Measurements from ENCODE around the gene TJP2. TPM values are rescaled to one million over a fixed set of nuclear protein-coding genes. Genes with fewer than 3 reads are reported as not detected.

The TJP2 gene
- total RNA-seq, 4 donors from 2014 or later = 101 to 301 (median 152) TPM

DNA sequence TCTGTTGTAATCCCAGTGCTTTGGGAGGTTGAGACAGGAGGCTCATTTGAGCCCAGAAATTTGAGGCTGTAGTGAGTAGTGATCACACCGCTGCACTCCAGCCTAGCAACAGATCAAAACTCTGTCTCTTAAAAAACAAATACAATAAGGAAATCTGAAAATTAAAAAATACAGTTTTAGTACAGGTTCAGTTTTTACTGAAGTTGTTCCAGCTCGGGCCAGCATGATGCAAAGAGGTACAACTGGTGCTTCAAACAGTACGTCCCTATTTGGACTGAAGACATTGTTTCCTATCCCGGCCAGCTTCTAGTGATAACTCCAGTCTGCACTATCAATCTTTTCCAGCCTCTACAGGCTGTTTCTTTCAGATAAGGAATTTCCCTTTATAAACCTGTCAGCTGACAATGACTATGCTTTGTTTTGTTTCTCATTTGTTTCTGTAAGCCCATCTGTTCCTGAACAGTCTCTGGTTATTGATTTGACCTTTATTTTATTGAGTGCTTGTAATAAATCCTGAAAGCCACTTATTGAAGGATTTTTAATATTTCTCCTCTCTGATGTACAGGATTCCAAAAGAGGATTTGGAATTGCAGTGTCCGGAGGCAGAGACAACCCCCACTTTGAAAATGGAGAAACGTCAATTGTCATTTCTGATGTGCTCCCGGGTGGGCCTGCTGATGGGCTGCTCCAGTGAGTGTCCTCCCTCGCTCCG, 41.9 kb downstream of the TJP2 start:
- peaks cover 0 to 55% (median under 1%) of the 10 kb centered on the region in 3 donors for H3K36me3 ChIP-seq
- no peak overlapping the region for H3K27ac ChIP-seq
- TF ChIP-seq, protein P1, sequence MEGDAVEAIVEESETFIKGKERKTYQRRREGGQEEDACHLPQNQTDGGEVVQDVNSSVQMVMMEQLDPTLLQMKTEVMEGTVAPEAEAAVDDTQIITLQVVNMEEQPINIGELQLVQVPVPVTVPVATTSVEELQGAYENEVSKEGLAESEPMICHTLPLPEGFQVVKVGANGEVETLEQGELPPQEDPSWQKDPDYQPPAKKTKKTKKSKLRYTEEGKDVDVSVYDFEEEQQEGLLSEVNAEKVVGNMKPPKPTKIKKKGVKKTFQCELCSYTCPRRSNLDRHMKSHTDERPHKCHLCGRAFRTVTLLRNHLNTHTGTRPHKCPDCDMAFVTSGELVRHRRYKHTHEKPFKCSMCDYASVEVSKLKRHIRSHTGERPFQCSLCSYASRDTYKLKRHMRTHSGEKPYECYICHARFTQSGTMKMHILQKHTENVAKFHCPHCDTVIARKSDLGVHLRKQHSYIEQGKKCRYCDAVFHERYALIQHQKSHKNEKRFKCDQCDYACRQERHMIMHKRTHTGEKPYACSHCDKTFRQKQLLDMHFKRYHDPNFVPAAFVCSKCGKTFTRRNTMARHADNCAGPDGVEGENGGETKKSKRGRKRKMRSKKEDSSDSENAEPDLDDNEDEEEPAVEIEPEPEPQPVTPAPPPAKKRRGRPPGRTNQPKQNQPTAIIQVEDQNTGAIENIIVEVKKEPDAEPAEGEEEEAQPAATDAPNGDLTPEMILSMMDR (IDR thresholded peaks at IDR 0.05) = no peak
- no peak for TF ChIP-seq POLR2A (IDR thresholded peaks at IDR 0.05)

DNA sequence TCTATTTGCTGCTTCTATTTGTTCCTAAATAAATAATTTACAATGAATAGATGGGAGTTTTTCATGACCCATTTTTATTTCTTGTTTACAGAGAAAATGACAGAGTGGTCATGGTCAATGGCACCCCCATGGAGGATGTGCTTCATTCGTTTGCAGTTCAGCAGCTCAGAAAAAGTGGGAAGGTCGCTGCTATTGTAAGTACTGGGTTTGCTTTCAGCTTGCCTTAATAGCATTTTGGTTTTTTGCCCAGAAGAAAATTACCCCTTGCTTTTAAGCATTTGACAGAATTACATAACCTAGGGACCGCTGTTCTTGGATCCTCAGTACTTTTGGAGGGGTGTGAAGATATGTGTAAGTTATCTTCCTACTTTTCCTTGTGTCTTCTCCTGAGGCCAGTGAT, 44.1 kb downstream of the TJP2 start:
- H3K27me3 ChIP-seq = no peaks in the 10 kb centered on the region
- no peak for DNase-seq
- no peak overlapping the region for H3K27ac ChIP-seq
- TF ChIP-seq, protein P1 (IDR thresholded peaks at IDR 0.05) = no peak
- TF ChIP-seq POLR2A (IDR thresholded peaks at IDR 0.05) = no peak
- 81 to 92% methylated on average over 3 of the region's 3 CpGs for WGBS, 2 donors
- H3K4me3 ChIP-seq = no peak overlapping the region
- no peaks in the 10 kb centered on the region for H3K9me3 ChIP-seq
- no peaks in the 10 kb centered on the region for H3K4me1 ChIP-seq
- intact Hi-C loops (cut with DNase I) = no loop called here
- peaks cover 5 to 78% (median 7%) of the 10 kb centered on the region in 3 donors for H3K36me3 ChIP-seq

More for the DNA sequence above, 41.9 kb downstream of the TJP2 start:
- no peaks in the 10 kb centered on the region for H3K27me3 ChIP-seq
- DNase-seq = no peak
- intact Hi-C loops (cut with DNase I) = no loop called here
- H3K4me1 ChIP-seq = no peaks in the 10 kb centered on the region
- no peak overlapping the region for H3K4me3 ChIP-seq
- 82 to 87% methylated on average over 8 to 9 of the region's 9 CpGs for WGBS, 2 donors
- no peaks in the 10 kb centered on the region for H3K9me3 ChIP-seq

DNA sequence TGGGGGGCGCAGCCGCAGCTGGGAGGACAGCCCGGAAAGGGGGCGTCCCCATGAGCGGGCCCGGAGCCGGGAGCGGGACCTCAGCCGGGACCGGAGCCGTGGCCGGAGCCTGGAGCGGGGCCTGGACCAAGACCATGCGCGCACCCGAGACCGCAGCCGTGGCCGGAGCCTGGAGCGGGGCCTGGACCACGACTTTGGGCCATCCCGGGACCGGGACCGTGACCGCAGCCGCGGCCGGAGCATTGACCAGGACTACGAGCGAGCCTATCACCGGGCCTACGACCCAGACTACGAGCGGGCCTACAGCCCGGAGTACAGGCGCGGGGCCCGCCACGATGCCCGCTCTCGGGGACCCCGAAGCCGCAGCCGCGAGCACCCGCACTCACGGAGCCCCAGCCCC, 47.0 kb downstream of the TJP2 start:
- H3K9me3 ChIP-seq = no peaks in the 10 kb centered on the region
- H3K27ac ChIP-seq = no peak overlapping the region
- no peak for DNase-seq
- intact Hi-C loops (cut with DNase I) = no loop called here
- H3K36me3 ChIP-seq = peaks cover 9 to 98% (median 10%) of the 10 kb centered on the region in 3 donors
- H3K27me3 ChIP-seq = no peaks in the 10 kb centered on the region
- TF ChIP-seq, protein P1 (IDR thresholded peaks at IDR 0.05) = no peak
- no peak for TF ChIP-seq POLR2A (IDR thresholded peaks at IDR 0.05)
- H3K4me3 ChIP-seq = no peak overlapping the region
- WGBS, 2 donors = 98% methylated on average over 14 of the region's 47 CpGs; no CpG with 5 or more reads in 1 of the 2 donors
- H3K4me1 ChIP-seq = no peaks in the 10 kb centered on the region

DNA sequence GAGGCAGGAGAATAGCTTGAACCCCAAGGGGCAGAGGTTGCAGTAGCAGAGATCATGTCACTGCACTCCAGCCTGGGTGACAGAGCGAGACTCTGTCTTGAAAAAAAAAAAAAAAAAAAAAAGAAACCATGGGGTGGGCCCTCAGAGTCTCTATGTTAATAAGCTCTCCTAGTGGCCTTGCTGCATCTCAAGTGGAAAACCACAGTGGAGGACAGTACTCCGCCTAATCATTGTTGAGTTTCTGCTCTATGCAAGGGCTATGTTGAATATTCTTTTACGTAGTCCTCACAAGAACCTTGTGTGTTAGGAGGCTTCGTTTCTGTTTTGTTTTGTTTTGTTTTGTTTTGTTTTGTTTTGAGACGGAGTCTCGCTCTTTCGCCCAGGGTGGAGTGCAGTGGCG, 48.9 kb downstream of the TJP2 start:
- DNase-seq = no peak
- no peak overlapping the region for H3K4me3 ChIP-seq
- H3K4me1 ChIP-seq = no peaks in the 10 kb centered on the region
- H3K27ac ChIP-seq = no peak overlapping the region
- no peaks in the 10 kb centered on the region for H3K27me3 ChIP-seq
- WGBS, 2 donors = 93 to 95% methylated on average over 8 of the region's 8 CpGs
- TF ChIP-seq, protein P1 (IDR thresholded peaks at IDR 0.05) = no peak
- intact Hi-C loops (cut with DNase I) = no loop called here
- peaks cover 9 to 98% (median 10%) of the 10 kb centered on the region in 3 donors for H3K36me3 ChIP-seq
- H3K9me3 ChIP-seq = no peaks in the 10 kb centered on the region

DNA sequence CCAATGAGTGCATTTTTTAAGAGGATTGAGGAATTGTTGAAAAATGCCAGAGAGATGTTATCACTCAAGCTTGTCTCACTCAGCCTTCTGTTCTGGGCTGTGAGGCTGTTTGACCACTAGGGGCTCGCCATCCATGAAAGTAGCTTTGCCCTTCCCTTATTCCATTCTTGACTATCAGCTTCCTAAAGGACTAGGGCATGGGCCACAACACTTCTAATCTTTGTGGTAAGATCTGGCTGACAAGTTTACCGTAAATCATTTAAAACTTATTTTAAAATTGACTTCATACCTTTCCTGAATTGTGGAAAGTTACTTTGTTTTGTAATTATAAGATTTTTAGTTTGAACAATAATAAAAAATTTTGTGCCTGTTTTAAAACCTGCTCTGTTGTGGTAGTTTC, 49.5 kb downstream of the TJP2 start:
- no peak for TF ChIP-seq POLR2A (IDR thresholded peaks at IDR 0.05)
- TF ChIP-seq, protein P1 (IDR thresholded peaks at IDR 0.05) = peak in 5 of 6 experiments; percentile 24 to 63 (median 52)
- WGBS, 2 donors = 54 to 68% methylated on average over 2 of the region's 2 CpGs
- Histone ChIP-seq H3K36me3 (peaks cover 9 to 98% (median 10%) of the 10 kb centered on the region in 3 donors), H3K27ac (no peak overlapping the region), H3K27me3 (no peaks in the 10 kb centered on the region), H3K4me1 (no peaks in the 10 kb centered on the region), H3K9me3 (no peaks in the 10 kb centered on the region), H3K4me3 (no peak overlapping the region)
- no peak for DNase-seq
- intact Hi-C loops (cut with DNase I) = no loop called here
